A673 (cell line): ENCODE measurements around the gene AKAP12.

Experiments
- EZH2 ChIP-seq: fragments of 200-600 bp; sonication (generic); IDR thresholded peaks from 2 replicates; pipeline ENCODE4 v1.6.1; 2017; ENCODE audit warnings: borderline replicate concordance, low read depth, mild to moderate bottlenecking, mixed read lengths, antibody characterized with exemption, low read length; ENCODE audit not compliant: poor library complexity, severe bottlenecking
- TF ChIP-seq, protein P1 (sequence below): fragments of 300-800, 200-600 bp; sonication (generic); conservative IDR thresholded peaks from 2 replicates; pipeline ENCODE4 v1.5.1; 2017; ENCODE audit warnings: low read depth, mild to moderate bottlenecking, antibody characterized with exemption, low read length, moderate library complexity, mixed read lengths

DNA sequence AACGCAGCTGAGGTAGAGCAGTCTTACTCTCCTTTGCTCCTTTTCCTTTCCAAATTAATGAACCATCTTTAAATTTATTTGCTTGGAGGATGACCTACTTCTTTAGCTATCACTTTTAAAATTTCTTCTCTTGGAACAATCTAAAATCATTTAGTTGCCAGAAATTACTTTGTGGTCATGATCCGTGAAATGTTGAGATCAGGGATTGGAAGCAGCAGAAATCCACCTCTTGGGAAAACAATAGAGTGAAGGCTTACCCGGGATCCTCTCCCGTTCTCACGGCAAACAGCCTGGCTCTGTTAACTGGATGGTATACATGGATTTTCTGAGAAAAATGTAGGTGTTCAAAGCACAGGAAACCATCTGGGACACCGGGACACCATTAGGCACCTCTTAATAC lies 7.7 kb downstream of the AKAP12 start:
- TF ChIP-seq, protein P1, sequence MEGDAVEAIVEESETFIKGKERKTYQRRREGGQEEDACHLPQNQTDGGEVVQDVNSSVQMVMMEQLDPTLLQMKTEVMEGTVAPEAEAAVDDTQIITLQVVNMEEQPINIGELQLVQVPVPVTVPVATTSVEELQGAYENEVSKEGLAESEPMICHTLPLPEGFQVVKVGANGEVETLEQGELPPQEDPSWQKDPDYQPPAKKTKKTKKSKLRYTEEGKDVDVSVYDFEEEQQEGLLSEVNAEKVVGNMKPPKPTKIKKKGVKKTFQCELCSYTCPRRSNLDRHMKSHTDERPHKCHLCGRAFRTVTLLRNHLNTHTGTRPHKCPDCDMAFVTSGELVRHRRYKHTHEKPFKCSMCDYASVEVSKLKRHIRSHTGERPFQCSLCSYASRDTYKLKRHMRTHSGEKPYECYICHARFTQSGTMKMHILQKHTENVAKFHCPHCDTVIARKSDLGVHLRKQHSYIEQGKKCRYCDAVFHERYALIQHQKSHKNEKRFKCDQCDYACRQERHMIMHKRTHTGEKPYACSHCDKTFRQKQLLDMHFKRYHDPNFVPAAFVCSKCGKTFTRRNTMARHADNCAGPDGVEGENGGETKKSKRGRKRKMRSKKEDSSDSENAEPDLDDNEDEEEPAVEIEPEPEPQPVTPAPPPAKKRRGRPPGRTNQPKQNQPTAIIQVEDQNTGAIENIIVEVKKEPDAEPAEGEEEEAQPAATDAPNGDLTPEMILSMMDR, result no peak
- TF ChIP-seq EZH2, result no peak
